ENCODE results near the gene SPIN2A. TPM values are rescaled to one million over a fixed set of nuclear protein-coding genes. Genes with fewer than 3 reads are reported as not detected.
"Not testable (repeated sequence)": the region's sequence is repeated elsewhere in the genome, so short reads cannot be mapped to it uniquely, and the experiment has no call there.

SPIN2A gene
- total and polyA plus RNA-seq, 2 donors (not counting 1 experiment from before 2014, with no cell fraction given) = 0.50 to 2.3 TPM

- DNase-seq (ENCODE audit: low read depth in 2 of 2) = no peak
- H3K4me2 ChIP-seq (ENCODE audit: extremely low read depth, insufficient read depth, low read length) = no peak overlapping the region
These were observed 1.5 kb upstream of the SPIN2A start for GRCh38 chrX:57138674-57139073.

GRCh38 chrX:57137501-57137900 is 304 bp upstream of the SPIN2A start:
- peak overlapping the region in 2 of 4 experiments; percentile 32 to 48 for H3K4me3 ChIP-seq (replicated peaks in 1 of 4; ENCODE audit: control extremely low read depth in 1 of 4, insufficient read depth in 1 of 4, low read depth in 3 of 4, low read length in 4 of 4)
- H3K27ac ChIP-seq (ENCODE audit: insufficient read depth, low read length) = no peak overlapping the region
- TF ChIP-seq CTCF (conservative IDR thresholded peaks at IDR 0.05 in 1 of 2, IDR thresholded peaks at IDR 0.05 in 1 of 2; ENCODE audit: low read depth in 1 of 2, low read length in 2 of 2) = no peak
- no peak for TF ChIP-seq EZH2 (IDR thresholded peaks at IDR 0.05; ENCODE audit: low read length, missing control alignments)
- H3K36me3 ChIP-seq (ENCODE audit: control insufficient read depth, insufficient read depth, low read length) = no peaks in the 10 kb centered on the region
- no peaks in the 10 kb centered on the region for H3K27me3 ChIP-seq (ENCODE audit: control insufficient read depth, insufficient read depth, low read length)
- DNase-seq (ENCODE audit: low read depth in 2 of 2) = peak; percentile 6 to 19
- no peaks in the 10 kb centered on the region for H4K20me1 ChIP-seq (ENCODE audit: control insufficient read depth, extremely low read depth, insufficient read depth, low read length)
- no peaks in the 10 kb centered on the region for H3K4me1 ChIP-seq (ENCODE audit: control insufficient read depth, extremely low read depth, insufficient read depth, low read length)
- no peaks in the 10 kb centered on the region for H3K9me3 ChIP-seq (ENCODE audit: control insufficient read depth, insufficient read depth, low read depth, low read length)
- H3K4me2 ChIP-seq (ENCODE audit: extremely low read depth, insufficient read depth, low read length) = no peak overlapping the region
- H3K9ac ChIP-seq (ENCODE audit: insufficient read depth, low read length) = no peak overlapping the region
- no peaks in the 10 kb centered on the region for H3K79me2 ChIP-seq (ENCODE audit: control insufficient read depth, insufficient read depth, low read length)
- peak overlapping the region; percentile 31 for H2AFZ ChIP-seq (ENCODE audit: low read length)

More at GRCh38 chrX:57138674-57139073, 1.5 kb upstream of the SPIN2A start:
- no peaks in the 10 kb centered on the region for H3K79me2 ChIP-seq (ENCODE audit: control insufficient read depth, insufficient read depth, low read length)
- no peaks in the 10 kb centered on the region for H3K36me3 ChIP-seq (ENCODE audit: control insufficient read depth, insufficient read depth, low read length)
- TF ChIP-seq CTCF (conservative IDR thresholded peaks at IDR 0.05 in 1 of 2, IDR thresholded peaks at IDR 0.05 in 1 of 2; ENCODE audit: low read depth in 1 of 2, low read length in 2 of 2) (no peak), EZH2 (IDR thresholded peaks at IDR 0.05; ENCODE audit: low read length, missing control alignments) (no peak)
- H3K4me1 ChIP-seq (ENCODE audit: control insufficient read depth, extremely low read depth, insufficient read depth, low read length) = no peaks in the 10 kb centered on the region
- H3K4me3 ChIP-seq (replicated peaks in 1 of 4; ENCODE audit: control extremely low read depth in 1 of 4, insufficient read depth in 1 of 4, low read depth in 3 of 4, low read length in 4 of 4) = no peak overlapping the region
- no peak overlapping the region for H3K27ac ChIP-seq (ENCODE audit: insufficient read depth, low read length)
- H2AFZ ChIP-seq (ENCODE audit: low read length) = no peak overlapping the region
- H3K9me3 ChIP-seq (ENCODE audit: control insufficient read depth, insufficient read depth, low read depth, low read length) = no peaks in the 10 kb centered on the region
- no peaks in the 10 kb centered on the region for H4K20me1 ChIP-seq (ENCODE audit: control insufficient read depth, extremely low read depth, insufficient read depth, low read length)
- H3K9ac ChIP-seq (ENCODE audit: insufficient read depth, low read length) = no peak overlapping the region
- no peaks in the 10 kb centered on the region for H3K27me3 ChIP-seq (ENCODE audit: control insufficient read depth, insufficient read depth, low read length)

GRCh38 chrX:57136589-57136988 is 608 bp downstream of the SPIN2A start:
- H3K4me2 ChIP-seq (ENCODE audit: extremely low read depth, insufficient read depth, low read length); H3K9ac ChIP-seq (ENCODE audit: insufficient read depth, low read length); H3K79me2 ChIP-seq (ENCODE audit: control insufficient read depth, insufficient read depth, low read length); H3K4me1 ChIP-seq (ENCODE audit: control insufficient read depth, extremely low read depth, insufficient read depth, low read length); H3K27ac ChIP-seq (ENCODE audit: insufficient read depth, low read length); DNase-seq (ENCODE audit: low read depth in 2 of 2); H3K36me3 ChIP-seq (ENCODE audit: control insufficient read depth, insufficient read depth, low read length); H3K27me3 ChIP-seq (ENCODE audit: control insufficient read depth, insufficient read depth, low read length); H2AFZ ChIP-seq (ENCODE audit: low read length); H4K20me1 ChIP-seq (ENCODE audit: control insufficient read depth, extremely low read depth, insufficient read depth, low read length); H3K9me3 ChIP-seq (ENCODE audit: control insufficient read depth, insufficient read depth, low read depth, low read length): not testable (repeated sequence)
- H3K4me3 ChIP-seq (replicated peaks in 1 of 4; ENCODE audit: control extremely low read depth in 1 of 4, insufficient read depth in 1 of 4, low read depth in 3 of 4, low read length in 4 of 4) = peak overlapping the region in 1 of 4 experiments; percentile 48

All from fibroblast of lung (primary cell).